ENCODE measurements around the gene NSG2.

NSG2 gene

GRCh38 chr5:174063082-174063756 lies 17.7 kb downstream of the NSG2 start:
- H3K36me3 ChIP-seq (replicated peaks), result no peaks in the 10 kb centered on the region
- no peak for TF ChIP-seq CTCF (IDR thresholded peaks at IDR 0.05; ENCODE audit: low read depth, low read length, missing control alignments)
- no peaks in the 10 kb centered on the region for H3K27me3 ChIP-seq (replicated peaks)
- no peak overlapping the region for H3K27ac ChIP-seq
- no peak overlapping the region for H3K4me3 ChIP-seq (ENCODE audit: low read depth, low read length)
- DNase-seq, result no peak
- in situ Hi-C loops (cut with HindIII; ENCODE audit: low pct_ligation_motif_present, low sequenced_read_pairs), result no loop called here

- H3K27me3 ChIP-seq (replicated peaks), result no peaks in the 10 kb centered on the region
- no peaks in the 10 kb centered on the region for H3K36me3 ChIP-seq (replicated peaks)
- H3K4me3 ChIP-seq (ENCODE audit: low read depth, low read length), result no peak overlapping the region
- DNase-seq, result no peak
- no peak overlapping the region for H3K27ac ChIP-seq
- no peak for TF ChIP-seq CTCF (IDR thresholded peaks at IDR 0.05; ENCODE audit: low read depth, low read length, missing control alignments)
- in situ Hi-C loops (cut with HindIII; ENCODE audit: low pct_ligation_motif_present, low sequenced_read_pairs), result no loop called here
Measured at GRCh38 chr5:174064171-174064570, 18.7 kb downstream of the NSG2 start.

- Histone ChIP-seq H3K36me3 (replicated peaks) (no peaks in the 10 kb centered on the region), H3K27me3 (replicated peaks) (no peaks in the 10 kb centered on the region), H3K27ac (no peak overlapping the region), H3K4me3 (ENCODE audit: low read depth, low read length) (no peak overlapping the region)
- DNase-seq, result no peak
- in situ Hi-C loops (cut with HindIII; ENCODE audit: low pct_ligation_motif_present, low sequenced_read_pairs), result no loop called here
- no peak for TF ChIP-seq CTCF (IDR thresholded peaks at IDR 0.05; ENCODE audit: low read depth, low read length, missing control alignments)
Measured at GRCh38 chr5:174065528-174066197, 20.2 kb downstream of the NSG2 start.

DNA sequence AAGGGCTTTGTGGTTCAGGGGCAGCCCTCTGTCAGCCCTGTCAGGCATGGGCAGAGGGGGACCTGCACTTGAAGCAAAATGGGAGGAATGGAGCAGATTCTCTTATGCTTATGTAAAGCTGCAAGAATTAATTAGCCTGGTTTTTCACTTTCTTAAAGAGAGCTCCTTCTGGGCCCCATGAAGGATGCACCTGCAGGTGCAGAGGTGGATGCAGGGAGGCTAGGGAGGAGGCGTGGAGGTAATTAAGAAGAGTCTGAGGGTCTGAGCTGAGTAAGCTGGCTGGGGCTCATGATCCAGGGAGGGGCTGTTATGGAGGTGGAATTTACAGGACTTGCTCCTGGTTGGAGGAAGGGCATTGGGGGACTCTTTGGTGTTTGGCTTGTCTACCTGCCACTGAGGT lies 22.0 kb downstream of the NSG2 start:
- no peaks in the 10 kb centered on the region for H3K27me3 ChIP-seq (replicated peaks)
- H3K4me3 ChIP-seq (ENCODE audit: low read depth, low read length), result no peak overlapping the region
- H3K36me3 ChIP-seq (replicated peaks), result no peaks in the 10 kb centered on the region
- in situ Hi-C loops (cut with HindIII; ENCODE audit: low pct_ligation_motif_present, low sequenced_read_pairs), result no loop called here
- TF ChIP-seq CTCF (IDR thresholded peaks at IDR 0.05; ENCODE audit: low read depth, low read length, missing control alignments), result no peak
- DNase-seq, result no peak
- H3K27ac ChIP-seq, result no peak overlapping the region

- Histone ChIP-seq H3K4me3 (ENCODE audit: low read depth, low read length) (no peak overlapping the region), H3K27ac (no peak overlapping the region), H3K36me3 (replicated peaks) (no peaks in the 10 kb centered on the region), H3K27me3 (replicated peaks) (no peaks in the 10 kb centered on the region)
- no peak for DNase-seq
- TF ChIP-seq CTCF (IDR thresholded peaks at IDR 0.05; ENCODE audit: low read depth, low read length, missing control alignments), result no peak
- in situ Hi-C loops (cut with HindIII; ENCODE audit: low pct_ligation_motif_present, low sequenced_read_pairs), result no loop called here
Measured at GRCh38 chr5:174071484-174071883, 26.0 kb downstream of the NSG2 start.

Measured in brain microvascular endothelial cell (primary cell).